Measurements from ENCODE around the gene AAK1.

GRCh38 chr2:69646714-69647113 lies 3.2 kb upstream of the AAK1 start:
- TF ChIP-seq CTCF (optimal IDR thresholded peaks at IDR 0.05 in 1 of 3, IDR thresholded peaks at IDR 0.05 in 1 of 3, conservative IDR thresholded peaks at IDR 0.05 in 1 of 3; ENCODE audit: extremely low read depth in 1 of 3, insufficient read depth in 2 of 3, low read length in 3 of 3) = no peak
- no peak for TF ChIP-seq EZH2 (IDR thresholded peaks at IDR 0.05; ENCODE audit: low read length)

Measured in keratinocyte (primary cell).